Effector memory CD4-positive, alpha-beta T cell (primary cell): ENCODE results near the gene FAM222B.
A peak's percentile ranks its signal among the peaks of the same experiment; 100 is the strongest.
"Not testable (repeated sequence)": the region's sequence is repeated elsewhere in the genome, so short reads cannot be mapped to it uniquely, and the experiment has no call there.

Experiments
- DNase-seq, 3 donors: peaks; one replicate each; pipeline ENCODE4 v3.0.0-alpha.2; 2020
- H3K27ac ChIP-seq: 2 replicates; pipeline ENCODE4 v1.7.0; 2013; ENCODE audit warnings: mild to moderate bottlenecking, low read length, moderate library complexity; ENCODE audit not compliant: insufficient read depth, poor library complexity, severe bottlenecking
- H3K27me3 ChIP-seq: replicated peaks from 2 replicates; pipeline ENCODE4 v1.7.0; 2013; ENCODE audit warnings: mild to moderate bottlenecking, low read length; ENCODE audit not compliant: insufficient read depth, control insufficient read depth, poor library complexity, severe bottlenecking
- H3K36me3 ChIP-seq: 2 replicates; pipeline ENCODE4 v1.7.0; 2013; ENCODE audit warnings: mild to moderate bottlenecking, low read length, moderate library complexity; ENCODE audit not compliant: control insufficient read depth, insufficient read depth
- H3K4me1 ChIP-seq: 2 replicates; pipeline ENCODE4 v1.7.0; 2013; ENCODE audit warnings: low read length, mild to moderate bottlenecking; ENCODE audit not compliant: control insufficient read depth, insufficient read depth, poor library complexity, severe bottlenecking
- H3K4me3 ChIP-seq: 2 replicates; pipeline ENCODE4 v1.7.0; 2013; ENCODE audit warnings: low read length, low read depth, mild to moderate bottlenecking; ENCODE audit not compliant: insufficient read depth, poor library complexity, severe bottlenecking
- H3K9me3 ChIP-seq: 2 replicates; pipeline ENCODE4 v1.7.0; 2013; ENCODE audit warnings: mild to moderate bottlenecking, low read length, moderate library complexity; ENCODE audit not compliant: control insufficient read depth

FAM222B gene

DNA sequence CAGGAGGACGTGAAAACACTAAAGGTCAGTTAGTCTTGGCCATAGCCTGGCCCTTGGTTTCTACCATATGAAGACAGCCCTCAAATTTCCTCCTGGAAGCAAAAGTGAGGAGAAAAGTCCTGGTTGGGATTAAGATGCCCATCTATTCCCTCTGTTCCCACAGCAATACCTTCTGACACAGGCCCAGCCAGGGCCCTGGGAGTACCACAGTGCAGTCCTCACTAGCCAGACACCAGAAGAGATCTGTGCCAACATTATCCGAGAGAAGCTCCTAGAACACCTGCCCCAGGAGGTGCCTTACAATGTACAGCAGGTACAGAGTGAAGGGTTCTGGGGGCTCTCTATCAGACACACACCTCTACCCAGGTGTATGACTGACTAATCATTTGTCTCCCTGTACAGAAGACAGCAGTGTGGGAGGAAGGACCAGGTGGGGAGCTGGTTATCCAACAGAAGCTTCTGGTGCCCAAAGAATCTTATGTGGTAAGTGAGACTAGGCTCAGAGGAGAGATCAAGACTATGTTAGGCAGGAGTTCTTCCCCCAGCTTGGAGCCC is 16.3 kb upstream of the FAM222B start:
- Histone ChIP-seq H3K27me3 (no peaks in the 10 kb centered on the region), H3K36me3 (peaks cover 28% of the 10 kb centered on the region), H3K27ac (no peak overlapping the region), H3K4me3 (no peak overlapping the region), H3K9me3 (no peaks in the 10 kb centered on the region), H3K4me1 (peaks cover 11% of the 10 kb centered on the region)
- no peak for DNase-seq

DNA sequence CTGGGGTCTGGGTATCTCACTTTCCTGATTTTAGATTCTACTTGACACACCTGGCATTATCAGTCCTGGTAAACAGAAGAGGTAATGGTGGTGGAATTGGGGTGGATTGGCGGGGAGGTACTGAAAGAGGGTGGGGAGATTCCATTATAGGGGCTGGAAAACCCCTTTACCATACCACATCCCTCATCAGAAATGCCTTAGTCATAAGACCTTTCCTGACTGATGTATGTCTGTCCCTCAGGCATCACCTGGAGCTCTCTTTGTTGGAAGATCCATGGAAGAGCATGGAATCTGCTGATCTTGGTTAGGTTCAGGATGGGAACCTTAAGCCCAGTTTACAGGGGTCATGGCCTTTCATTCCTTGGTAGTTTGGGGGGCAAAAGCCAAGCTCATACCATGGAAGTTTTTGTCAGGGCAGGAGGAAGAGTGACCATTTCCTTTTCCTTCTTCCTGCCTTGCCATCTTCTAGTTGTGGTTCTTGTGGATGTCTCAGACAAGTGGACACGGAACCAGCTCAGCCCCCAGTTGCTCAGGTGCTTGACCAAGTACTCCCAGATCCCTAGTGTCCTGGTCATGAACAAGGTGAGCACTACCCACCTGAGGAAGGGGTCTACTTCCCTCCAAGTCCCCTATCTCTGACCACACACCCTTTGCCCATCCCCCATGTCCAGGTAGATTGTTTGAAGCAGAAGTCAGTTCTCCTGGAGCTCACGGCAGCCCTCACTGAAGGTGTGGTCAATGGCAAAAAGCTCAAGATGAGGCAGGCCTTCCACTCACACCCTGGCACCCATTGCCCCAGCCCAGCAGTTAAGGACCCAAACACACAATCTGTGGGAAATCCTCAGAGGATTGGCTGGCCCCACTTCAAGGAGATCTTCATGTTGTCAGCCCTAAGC is 15.6 kb upstream of the FAM222B start:
- no peaks in the 10 kb centered on the region for H3K27me3 ChIP-seq
- H3K27ac ChIP-seq: no peak overlapping the region
- no peaks in the 10 kb centered on the region for H3K9me3 ChIP-seq
- H3K4me3 ChIP-seq: no peak overlapping the region
- DNase-seq: no peak
- H3K4me1 ChIP-seq: peaks cover 11% of the 10 kb centered on the region
- H3K36me3 ChIP-seq: peaks cover 28% of the 10 kb centered on the region

DNA sequence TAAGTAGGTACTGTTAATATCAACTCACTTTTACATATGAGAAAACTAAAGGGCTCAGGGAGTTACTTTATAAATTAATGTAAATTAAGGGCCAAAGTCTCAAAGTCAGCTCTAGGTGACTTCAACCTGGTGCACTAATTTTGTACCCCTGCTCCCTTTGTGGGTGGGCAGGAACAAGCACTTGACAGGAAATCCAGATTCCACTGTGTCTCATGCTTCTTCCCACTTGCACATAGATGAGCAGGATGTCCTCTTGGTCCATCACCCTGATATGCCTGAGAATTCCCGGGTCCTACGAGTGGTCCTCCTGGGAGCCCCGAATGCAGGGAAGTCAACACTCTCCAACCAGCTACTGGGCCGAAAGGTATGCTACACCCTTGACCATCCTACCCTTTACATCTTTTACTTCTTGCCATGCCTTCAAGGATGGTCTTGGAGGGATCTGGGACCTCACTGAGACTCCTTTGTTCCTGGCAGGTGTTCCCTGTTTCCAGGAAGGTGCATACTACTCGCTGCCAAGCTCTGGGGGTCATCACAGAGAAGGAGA is 13.5 kb upstream of the FAM222B start:
- no peak for DNase-seq
- Histone ChIP-seq H3K4me1 (peaks cover 11% of the 10 kb centered on the region), H3K4me3 (no peak overlapping the region), H3K9me3 (no peaks in the 10 kb centered on the region), H3K36me3 (peaks cover 28% of the 10 kb centered on the region), H3K27me3 (no peaks in the 10 kb centered on the region), H3K27ac (no peak overlapping the region)

DNA sequence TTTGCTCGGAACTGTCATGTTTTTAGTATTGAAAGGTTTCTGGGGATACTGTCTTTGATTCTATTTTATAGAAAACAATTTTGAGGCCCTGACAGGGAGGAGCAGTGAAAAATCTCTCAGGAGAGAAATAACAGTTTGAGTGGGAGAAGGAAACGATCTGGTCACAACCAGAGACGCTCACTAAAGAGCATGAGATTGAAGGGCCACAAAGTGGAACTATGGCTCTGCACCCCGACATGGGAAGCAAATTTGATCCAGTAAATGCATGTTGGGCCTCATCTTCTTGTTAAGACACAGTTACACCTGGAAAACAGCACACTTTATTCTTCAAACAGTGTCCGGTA is 12.7 kb upstream of the FAM222B start:
- no peaks in the 10 kb centered on the region for H3K27me3 ChIP-seq
- H3K4me3 ChIP-seq: peak overlapping the region; percentile 71
- H3K27ac ChIP-seq: peak overlapping the region; percentile 72
- peaks cover 11% of the 10 kb centered on the region for H3K4me1 ChIP-seq
- peaks cover 24% of the 10 kb centered on the region for H3K36me3 ChIP-seq
- DNase-seq: no peak
- H3K9me3 ChIP-seq: no peaks in the 10 kb centered on the region

DNA sequence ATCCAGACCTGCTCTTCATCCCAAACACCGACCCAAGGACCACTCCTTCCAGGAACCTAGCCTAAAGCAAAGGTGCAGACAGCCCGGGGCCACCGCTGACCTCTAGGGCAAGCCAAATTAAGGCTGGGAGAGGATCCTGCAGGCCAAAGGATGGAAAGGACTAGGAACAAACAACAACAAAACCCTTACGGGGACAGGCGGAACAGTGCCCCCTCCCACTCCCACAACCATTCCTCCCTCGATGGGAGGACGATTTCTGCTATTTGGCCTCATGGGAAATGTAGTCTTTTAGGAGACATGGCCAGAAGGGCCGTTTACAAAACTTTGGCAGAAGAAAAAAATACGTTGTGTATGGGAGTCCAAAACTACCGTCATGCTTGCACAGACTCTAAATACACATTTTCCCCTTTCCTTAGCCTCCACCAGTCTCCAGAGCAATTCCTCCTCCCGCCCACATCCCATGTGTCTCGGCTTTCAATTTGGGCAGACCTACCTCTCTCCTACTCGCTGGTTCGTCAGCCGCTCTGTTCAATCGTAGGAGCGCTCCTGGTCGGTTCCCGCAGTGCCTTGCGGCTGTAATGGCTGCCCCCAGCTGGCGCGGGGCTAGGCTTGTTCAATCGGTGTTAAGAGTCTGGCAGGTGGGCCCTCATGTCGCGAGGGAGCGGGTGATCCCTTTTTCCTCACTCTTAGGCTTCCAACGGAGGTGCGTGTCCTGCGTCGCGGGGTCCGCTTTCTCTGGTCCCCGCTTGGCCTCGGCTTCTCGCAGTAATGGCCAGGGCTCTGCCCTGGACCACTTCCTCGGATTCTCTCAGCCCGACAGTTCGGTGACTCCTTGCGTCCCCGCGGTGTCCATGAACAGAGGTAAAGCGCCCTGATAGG is 12.1 kb upstream of the FAM222B start, which contains the start of gene ERAL1:
ERAL1 (plus strand) TSS at position 560 of the 879 bp plus-strand sequence; CDS start at position 579, 19 bp downstream.
- H3K36me3 ChIP-seq: peaks cover 20% of the 10 kb centered on the region
- H3K4me3 ChIP-seq: peak within 1 kb of the TSS; percentile 71
- peak; percentile 68 to 74 (median 73) for DNase-seq
- H3K9me3 ChIP-seq: no peaks in the 10 kb centered on the region
- no peaks in the 10 kb centered on the region for H3K27me3 ChIP-seq
- H3K4me1 ChIP-seq: peaks cover 11% of the 10 kb centered on the region
- H3K27ac ChIP-seq: peak within 1 kb of the TSS; percentile 72

DNA sequence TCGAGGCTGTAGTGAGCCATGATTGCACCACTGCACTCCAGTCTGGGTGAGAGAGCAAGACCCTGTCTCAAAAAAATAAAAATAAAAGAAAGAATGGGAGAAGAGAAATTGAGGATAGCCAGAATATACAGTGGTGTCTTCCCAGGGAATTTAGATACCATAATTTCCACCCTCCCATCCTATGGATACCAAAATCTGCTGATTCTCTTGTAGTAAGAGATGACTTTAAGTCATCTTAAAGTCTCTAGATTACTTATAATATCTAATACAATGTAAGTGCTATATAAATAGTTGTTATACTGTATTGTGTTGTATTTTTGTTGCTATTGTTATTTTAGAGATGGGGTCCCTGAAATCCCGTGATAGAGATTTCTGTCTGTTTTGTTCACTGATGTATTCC is 10.7 kb upstream of the FAM222B start:
- no peak overlapping the region for H3K27ac ChIP-seq
- H3K4me3 ChIP-seq: no peak overlapping the region
- no peaks in the 10 kb centered on the region for H3K9me3 ChIP-seq
- no peaks in the 10 kb centered on the region for H3K27me3 ChIP-seq
- peaks cover 8% of the 10 kb centered on the region for H3K36me3 ChIP-seq
- peaks cover 11% of the 10 kb centered on the region for H3K4me1 ChIP-seq
- no peak for DNase-seq

DNA sequence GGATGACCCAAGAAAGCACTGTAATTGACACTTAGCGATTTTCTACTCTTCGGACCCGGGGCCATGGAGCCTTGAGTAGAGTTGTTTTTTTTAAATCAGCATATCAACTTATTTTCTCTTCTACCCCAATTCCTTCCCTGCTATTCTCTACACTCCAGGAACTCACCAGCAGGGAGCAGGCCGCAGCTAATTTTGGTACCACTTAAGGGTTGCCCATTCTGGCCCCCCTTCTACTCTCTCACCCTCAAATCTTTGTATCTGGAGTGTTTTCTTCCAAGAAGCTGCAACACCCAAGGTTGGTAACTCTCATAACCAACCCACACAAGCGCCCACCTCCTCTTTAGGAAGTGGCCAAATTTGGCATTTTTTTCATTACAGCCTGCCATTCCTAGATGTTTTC is 6.7 kb upstream of the FAM222B start:
- Histone ChIP-seq H3K27ac (no peak overlapping the region), H3K27me3 (no peaks in the 10 kb centered on the region)
- DNase-seq: no peak

DNA sequence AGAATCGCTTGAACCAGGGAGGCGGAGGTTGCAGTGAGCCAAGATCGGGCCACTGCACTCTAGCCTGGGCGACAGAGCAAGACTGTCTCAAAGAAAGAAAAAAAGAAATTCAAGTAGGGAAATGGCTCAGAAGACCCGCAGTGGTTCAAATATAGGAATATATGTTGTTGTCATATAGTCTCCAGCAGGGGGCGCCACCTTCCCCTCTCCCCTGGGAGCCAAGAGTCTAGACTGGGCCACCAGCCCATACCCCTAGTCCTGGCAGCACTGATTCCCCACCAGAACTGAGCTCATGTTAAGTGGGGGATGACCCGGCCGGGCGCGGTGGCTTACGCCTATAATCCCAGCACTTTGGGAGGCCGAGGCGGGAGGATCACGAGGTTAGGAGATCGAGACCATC is 6.1 kb upstream of the FAM222B start:
- H3K27me3 ChIP-seq, H3K4me3 ChIP-seq, H3K4me1 ChIP-seq, H3K36me3 ChIP-seq, H3K27ac ChIP-seq, H3K9me3 ChIP-seq: not testable (repeated sequence)
- peak in 2 of 3 donors; percentile 14 to 27 for DNase-seq

More for the DNA sequence above, 6.7 kb upstream of the FAM222B start:
- no peaks in the 10 kb centered on the region for H3K9me3 ChIP-seq
- H3K4me3 ChIP-seq: no peak overlapping the region
- H3K4me1 ChIP-seq: peaks cover 2% of the 10 kb centered on the region
- no peaks in the 10 kb centered on the region for H3K36me3 ChIP-seq

DNA sequence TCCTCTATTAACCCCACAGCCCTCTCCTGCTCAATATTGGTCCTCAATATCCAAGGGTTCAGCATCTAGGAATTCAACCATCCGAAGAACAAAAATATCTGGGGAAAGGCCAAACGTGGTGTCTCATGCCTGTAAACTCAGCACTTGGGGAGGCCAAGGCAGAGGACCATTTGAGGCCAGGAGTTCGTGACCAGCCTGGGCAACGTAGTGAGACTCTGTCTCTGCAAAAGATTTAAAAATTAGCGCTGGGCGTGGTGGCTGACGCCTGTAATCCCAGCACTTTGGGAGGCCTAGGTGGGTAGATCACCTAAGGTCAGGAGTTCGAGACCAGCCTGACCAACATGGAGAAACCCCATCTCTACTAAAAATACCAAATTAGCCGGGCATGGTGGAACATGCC is 4.1 kb upstream of the FAM222B start:
- not testable (repeated sequence) for H3K4me3 ChIP-seq, H3K27me3 ChIP-seq, H3K36me3 ChIP-seq, DNase-seq, H3K27ac ChIP-seq, H3K9me3 ChIP-seq, H3K4me1 ChIP-seq
